Kidney glomerular epithelial cell (primary cell): ENCODE measurements around the gene KRT17.

ENCODE experiments used
- DNase-seq: peaks from one replicate; lab custom pipeline; 2025; lab: John Stamatoyannopoulos, UW

Gene KRT17

GRCh38 chr17:41624208-41625101, at the start of gene KRT17:
TSS of gene KRT17 (minus strand) at chr17:41624575. CDS start at chr17:41624509, 66 bp downstream.
- no peak for DNase-seq

GRCh38 chr17:41672153-41672552, 47.8 kb upstream of the KRT17 start:
- no peak for DNase-seq

- DNase-seq: no peak
Measured at GRCh38 chr17:41667280-41668041, 43.1 kb upstream of the KRT17 start.

- peak; percentile 54 for DNase-seq
Measured at GRCh38 chr17:41666708-41667279, 42.4 kb upstream of the KRT17 start.

- DNase-seq: peak; percentile 61
Measured at GRCh38 chr17:41666237-41666641, 41.9 kb upstream of the KRT17 start.

GRCh38 chr17:41665566-41666236, 41.3 kb upstream of the KRT17 start:
- DNase-seq: peak; percentile 66

- no peak for DNase-seq
Measured at GRCh38 chr17:41664587-41665565, 40.5 kb upstream of the KRT17 start.

GRCh38 chr17:41664172-41664457, 39.7 kb upstream of the KRT17 start:
- no peak for DNase-seq

- DNase-seq: no peak
Measured at GRCh38 chr17:41663451-41664171, 39.2 kb upstream of the KRT17 start.

GRCh38 chr17:41660221-41660711, 35.9 kb upstream of the KRT17 start:
- no peak for DNase-seq

- no peak for DNase-seq
Measured at GRCh38 chr17:41659427-41660212, 35.2 kb upstream of the KRT17 start.

- DNase-seq: no peak
Measured at GRCh38 chr17:41658846-41659245, 34.5 kb upstream of the KRT17 start.

GRCh38 chr17:41657936-41658335, 33.6 kb upstream of the KRT17 start:
- DNase-seq: no peak

GRCh38 chr17:41657176-41657754, 32.9 kb upstream of the KRT17 start:
- no peak for DNase-seq

- DNase-seq: no peak
Measured at GRCh38 chr17:41656249-41657023, 32.1 kb upstream of the KRT17 start.

- DNase-seq: peak; percentile 30
Measured at GRCh38 chr17:41655611-41656111, 31.3 kb upstream of the KRT17 start.

- DNase-seq: no peak
Measured at GRCh38 chr17:41654678-41655607, 30.6 kb upstream of the KRT17 start.
